Measurements from ENCODE around the gene SHC1.

SHC1 gene

GRCh38 chr1:154945160-154945961 lies 25.2 kb downstream of the SHC1 start:
- Histone ChIP-seq H3K9ac (ENCODE audit: low read length) (no peak overlapping the region), H3K36me3 (ENCODE audit: low read length) (no peaks in the 10 kb centered on the region), H3F3A (ENCODE audit: insufficient read depth) (peaks cover 5% of the 10 kb centered on the region; the same call in 1 of the 2 replicates), H3K4me2 (ENCODE audit: low read depth, low read length, poor library complexity, severe bottlenecking) (no peak overlapping the region), H4K20me1 (ENCODE audit: low read depth, low read length) (no peaks in the 10 kb centered on the region), H3K4me3 (ENCODE audit: insufficient read depth, low read length, poor library complexity, severe bottlenecking) (no peak overlapping the region), H3K27ac (ENCODE audit: low read depth, low read length) (no peak overlapping the region), H3K27me3 (ENCODE audit: low read length) (no peaks in the 10 kb centered on the region), H3K79me2 (ENCODE audit: insufficient read depth, low read length) (no peaks in the 10 kb centered on the region), H3K9me3 (ENCODE audit: insufficient read depth, low read length) (no peaks in the 10 kb centered on the region), H2AFZ (ENCODE audit: low read depth, low read length, severe bottlenecking) (no peak overlapping the region), H3K9me2 (replicated peaks; ENCODE audit: insufficient read depth, low read length) (no peaks in the 10 kb centered on the region)
- TF ChIP-seq EZH2phosphoT487 (conservative IDR thresholded peaks at IDR 0.05; ENCODE audit: low read length): no peak
- TF ChIP-seq CTCF (IDR thresholded peaks at IDR 0.05; ENCODE audit: insufficient read depth, low read length, poor library complexity, severe bottlenecking): no peak

- peaks cover 5% of the 10 kb centered on the region; the same call in 1 of the 2 replicates for H3F3A ChIP-seq (ENCODE audit: insufficient read depth)
- TF ChIP-seq CTCF (IDR thresholded peaks at IDR 0.05; ENCODE audit: insufficient read depth, low read length, poor library complexity, severe bottlenecking) (no peak), EZH2phosphoT487 (conservative IDR thresholded peaks at IDR 0.05; ENCODE audit: low read length) (no peak)
- no peaks in the 10 kb centered on the region for H4K20me1 ChIP-seq (ENCODE audit: low read depth, low read length)
- no peaks in the 10 kb centered on the region for H3K9me3 ChIP-seq (ENCODE audit: insufficient read depth, low read length)
- no peaks in the 10 kb centered on the region for H3K79me2 ChIP-seq (ENCODE audit: insufficient read depth, low read length)
- no peak overlapping the region for H2AFZ ChIP-seq (ENCODE audit: low read depth, low read length, severe bottlenecking)
- peak overlapping the region; percentile 37; the same call in 1 of the 2 replicates for H3K27ac ChIP-seq (ENCODE audit: low read depth, low read length)
- H3K9ac ChIP-seq (ENCODE audit: low read length): peak overlapping the region; percentile 60; the same call in 1 of the 2 replicates
- no peaks in the 10 kb centered on the region for H3K9me2 ChIP-seq (replicated peaks; ENCODE audit: insufficient read depth, low read length)
- H3K4me3 ChIP-seq (ENCODE audit: insufficient read depth, low read length, poor library complexity, severe bottlenecking): no peak overlapping the region
- H3K27me3 ChIP-seq (ENCODE audit: low read length): no peaks in the 10 kb centered on the region
- no peak overlapping the region for H3K4me2 ChIP-seq (ENCODE audit: low read depth, low read length, poor library complexity, severe bottlenecking)
- no peaks in the 10 kb centered on the region for H3K36me3 ChIP-seq (ENCODE audit: low read length)
These were observed 26.0 kb downstream of the SHC1 start for GRCh38 chr1:154944401-154945159.

- peaks cover 5% of the 10 kb centered on the region; the same call in 1 of the 2 replicates for H3F3A ChIP-seq (ENCODE audit: insufficient read depth)
- no peak overlapping the region for H2AFZ ChIP-seq (ENCODE audit: low read depth, low read length, severe bottlenecking)
- H3K36me3 ChIP-seq (ENCODE audit: low read length): no peaks in the 10 kb centered on the region
- H3K4me3 ChIP-seq (ENCODE audit: insufficient read depth, low read length, poor library complexity, severe bottlenecking): no peak overlapping the region
- H3K27ac ChIP-seq (ENCODE audit: low read depth, low read length): peak overlapping the region; percentile 88
- H3K9me2 ChIP-seq (replicated peaks; ENCODE audit: insufficient read depth, low read length): no peaks in the 10 kb centered on the region
- H3K79me2 ChIP-seq (ENCODE audit: insufficient read depth, low read length): no peaks in the 10 kb centered on the region
- no peaks in the 10 kb centered on the region for H3K27me3 ChIP-seq (ENCODE audit: low read length)
- TF ChIP-seq CTCF (IDR thresholded peaks at IDR 0.05; ENCODE audit: insufficient read depth, low read length, poor library complexity, severe bottlenecking) (peak; percentile 78), EZH2phosphoT487 (conservative IDR thresholded peaks at IDR 0.05; ENCODE audit: low read length) (no peak)
- H3K9me3 ChIP-seq (ENCODE audit: insufficient read depth, low read length): no peaks in the 10 kb centered on the region
- H3K4me2 ChIP-seq (ENCODE audit: low read depth, low read length, poor library complexity, severe bottlenecking): peak overlapping the region; percentile 60
- peak overlapping the region; percentile 60 for H3K9ac ChIP-seq (ENCODE audit: low read length)
- no peaks in the 10 kb centered on the region for H4K20me1 ChIP-seq (ENCODE audit: low read depth, low read length)
These were observed 26.7 kb downstream of the SHC1 start for GRCh38 chr1:154943649-154944400.
